ENCODE data around the gene DRD4.

DRD4 gene

DNA sequence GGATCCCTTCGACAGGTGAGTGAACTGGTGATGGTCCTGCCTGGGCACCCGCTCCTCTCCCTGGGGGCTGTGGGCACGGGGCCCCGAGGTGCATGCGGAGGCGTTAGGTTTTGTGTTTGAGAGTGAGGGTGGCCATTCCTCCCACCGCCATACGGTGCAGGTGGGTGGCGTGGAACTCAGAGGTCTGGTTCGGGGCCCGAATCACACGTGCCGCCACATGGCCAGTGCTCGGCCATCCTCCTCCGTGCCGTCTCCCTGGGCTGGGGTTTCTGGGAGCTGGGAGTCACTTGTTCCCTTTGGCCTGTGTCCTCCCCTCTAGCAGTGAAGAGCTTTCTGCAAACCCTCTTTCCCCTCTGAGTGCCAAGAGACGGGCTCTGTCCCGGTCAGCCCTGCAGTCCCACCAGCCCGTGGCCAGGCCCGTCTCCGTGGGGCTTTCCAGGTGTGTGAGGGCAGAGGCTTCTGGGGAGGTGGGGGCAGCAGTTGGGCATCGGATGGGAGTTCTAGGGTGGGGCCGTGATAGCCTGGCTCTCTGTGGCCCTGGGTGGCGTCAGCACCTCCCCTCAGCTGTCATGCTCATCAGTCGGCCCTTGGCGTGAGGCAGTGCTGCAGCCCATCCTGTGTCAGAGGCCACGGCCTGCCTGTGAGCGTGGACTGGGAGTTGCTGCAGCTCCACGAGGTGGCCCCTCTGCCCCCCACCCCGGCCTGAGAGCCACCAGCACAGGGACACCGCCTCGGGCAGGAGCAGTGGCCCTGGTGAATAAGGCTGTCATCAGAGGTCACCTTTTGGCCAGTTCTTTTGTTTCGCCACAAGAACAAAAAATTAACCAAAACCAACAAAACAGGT lies 31.6 kb upstream of the DRD4 start:
- H3K27me3 Mint-ChIP-seq (ENCODE audit: low read depth): no peaks in the 10 kb centered on the region
- peak overlapping the region; percentile 26 for H3K27ac Mint-ChIP-seq
- peaks cover 26% of the 10 kb centered on the region for H3K36me3 Mint-ChIP-seq (ENCODE audit: low read depth)
- no peaks in the 10 kb centered on the region for H3K4me1 Mint-ChIP-seq (ENCODE audit: low read depth)
- no peaks in the 10 kb centered on the region for H3K9me3 Mint-ChIP-seq
- H3K4me3 Mint-ChIP-seq: no peak overlapping the region

GRCh38 chr11:606245-606644 lies 30.8 kb upstream of the DRD4 start:
- H3K4me1 Mint-ChIP-seq (ENCODE audit: low read depth): peaks cover 2% of the 10 kb centered on the region
- H3K27ac Mint-ChIP-seq: no peak overlapping the region
- no peaks in the 10 kb centered on the region for H3K27me3 Mint-ChIP-seq (ENCODE audit: low read depth)
- peaks cover 30% of the 10 kb centered on the region for H3K36me3 Mint-ChIP-seq (ENCODE audit: low read depth)
- no peaks in the 10 kb centered on the region for H3K9me3 Mint-ChIP-seq
- H3K4me3 Mint-ChIP-seq: no peak overlapping the region

DNA sequence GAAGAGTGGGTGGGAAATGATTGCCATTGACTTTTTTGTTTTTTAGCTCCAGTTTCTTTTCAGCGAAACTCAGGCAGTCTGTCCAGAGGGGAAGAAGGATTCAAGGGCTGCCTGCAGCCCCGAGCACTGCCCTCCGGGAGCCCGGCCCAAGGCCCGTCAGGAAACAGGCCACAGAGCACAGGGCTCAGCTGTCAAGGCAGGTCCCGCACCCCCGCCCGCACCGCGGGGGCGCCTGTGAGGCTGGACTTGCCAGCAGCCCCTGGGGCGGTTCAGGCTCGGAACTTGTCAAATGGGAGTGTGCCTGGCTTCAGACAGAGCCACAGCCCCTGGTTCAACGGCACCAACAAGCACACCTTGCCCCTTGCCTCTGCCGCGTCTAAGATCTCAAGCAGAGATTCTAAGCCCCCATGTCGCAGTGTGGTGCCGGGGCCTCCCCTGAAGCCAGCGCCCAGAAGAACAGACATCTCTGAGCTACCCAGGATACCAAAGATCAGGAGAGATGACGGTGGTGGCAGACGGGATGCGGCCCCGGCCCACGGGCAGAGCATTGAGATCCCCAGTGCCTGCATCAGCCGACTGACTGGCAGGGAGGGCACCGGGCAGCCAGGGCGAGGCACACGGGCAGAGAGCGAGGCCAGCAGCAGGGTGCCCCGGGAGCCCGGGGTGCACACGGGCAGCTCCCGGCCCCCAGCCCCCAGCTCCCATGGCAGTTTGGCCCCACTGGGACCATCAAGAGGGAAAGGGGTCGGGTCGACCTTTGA lies 29.9 kb upstream of the DRD4 start:
- no peak overlapping the region for H3K27ac Mint-ChIP-seq

DNA sequence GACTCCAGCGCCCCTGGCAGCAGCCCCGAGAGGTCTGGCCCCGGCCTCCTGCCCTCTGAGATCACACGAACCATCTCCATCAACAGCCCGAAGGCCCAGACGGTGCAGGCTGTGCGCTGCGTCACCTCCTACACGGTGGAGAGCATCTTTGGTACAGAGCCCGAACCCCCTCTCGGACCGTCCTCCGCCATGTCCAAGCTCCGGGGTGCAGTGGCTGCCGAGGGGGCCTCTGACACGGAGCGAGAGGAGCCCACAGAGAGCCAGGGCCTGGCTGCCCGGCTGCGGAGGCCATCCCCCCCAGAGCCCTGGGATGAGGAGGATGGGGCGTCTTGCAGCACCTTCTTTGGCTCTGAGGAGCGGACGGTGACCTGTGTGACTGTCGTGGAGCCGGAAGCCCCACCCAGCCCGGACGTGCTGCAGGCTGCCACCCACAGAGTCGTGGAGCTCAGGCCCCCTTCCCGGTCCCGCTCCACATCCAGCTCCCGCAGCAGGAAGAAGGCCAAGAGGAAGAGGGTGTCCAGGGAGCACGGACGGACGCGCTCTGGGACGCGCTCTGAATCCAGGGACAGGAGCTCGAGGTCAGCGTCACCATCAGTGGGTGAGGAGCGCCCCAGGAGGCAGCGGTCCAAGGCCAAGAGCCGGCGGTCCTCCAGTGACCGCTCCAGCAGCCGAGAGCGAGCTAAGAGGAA lies 29.0 kb upstream of the DRD4 start:
- no peaks in the 10 kb centered on the region for H3K27me3 Mint-ChIP-seq (ENCODE audit: low read depth)
- H3K4me3 Mint-ChIP-seq: no peak overlapping the region
- H3K36me3 Mint-ChIP-seq (ENCODE audit: low read depth): peaks cover 32% of the 10 kb centered on the region
- H3K9me3 Mint-ChIP-seq: no peaks in the 10 kb centered on the region
- no peak overlapping the region for H3K27ac Mint-ChIP-seq
- H3K4me1 Mint-ChIP-seq (ENCODE audit: low read depth): peaks cover 4% of the 10 kb centered on the region

More for the DNA sequence above, 29.9 kb upstream of the DRD4 start:
- Mint-ChIP-seq H3K4me3 (no peak overlapping the region), H3K4me1 (ENCODE audit: low read depth) (peaks cover 4% of the 10 kb centered on the region), H3K9me3 (no peaks in the 10 kb centered on the region), H3K36me3 (ENCODE audit: low read depth) (peaks cover 28% of the 10 kb centered on the region), H3K27me3 (ENCODE audit: low read depth) (no peaks in the 10 kb centered on the region)

GRCh38 chr11:608791-609251 lies 28.2 kb upstream of the DRD4 start:
- H3K27ac Mint-ChIP-seq: no peak overlapping the region
- H3K4me1 Mint-ChIP-seq (ENCODE audit: low read depth): peaks cover 4% of the 10 kb centered on the region
- peaks cover 34% of the 10 kb centered on the region for H3K36me3 Mint-ChIP-seq (ENCODE audit: low read depth)
- no peak overlapping the region for H3K4me3 Mint-ChIP-seq
- H3K27me3 Mint-ChIP-seq (ENCODE audit: low read depth): no peaks in the 10 kb centered on the region
- no peaks in the 10 kb centered on the region for H3K9me3 Mint-ChIP-seq

DNA sequence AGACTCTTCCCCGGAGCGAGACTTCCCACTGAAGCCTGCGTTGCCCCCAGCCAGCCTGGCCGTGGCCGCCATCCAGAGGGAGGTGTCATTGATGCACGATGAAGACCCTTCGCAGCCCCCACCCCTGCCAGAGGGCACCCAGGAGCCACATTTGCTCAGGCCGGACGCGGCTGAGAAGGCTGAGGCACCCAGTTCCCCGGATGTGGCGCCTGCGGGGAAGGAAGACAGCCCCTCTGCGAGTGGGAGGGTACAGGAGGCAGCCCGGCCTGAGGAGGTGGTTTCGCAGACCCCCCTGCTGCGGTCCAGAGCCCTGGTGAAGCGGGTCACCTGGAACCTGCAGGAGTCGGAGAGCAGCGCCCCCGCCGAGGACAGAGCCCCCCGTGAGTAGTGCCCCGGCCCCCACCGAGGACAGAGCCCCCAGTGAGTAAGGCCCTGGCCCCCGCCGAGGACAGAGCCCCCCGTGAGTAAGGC lies 27.7 kb upstream of the DRD4 start:
- H3K27ac Mint-ChIP-seq: no peak overlapping the region
- H3K4me3 Mint-ChIP-seq: no peak overlapping the region
- no peaks in the 10 kb centered on the region for H3K27me3 Mint-ChIP-seq (ENCODE audit: low read depth)
- peaks cover 33% of the 10 kb centered on the region for H3K36me3 Mint-ChIP-seq (ENCODE audit: low read depth)
- H3K9me3 Mint-ChIP-seq: no peaks in the 10 kb centered on the region
- peaks cover 7% of the 10 kb centered on the region for H3K4me1 Mint-ChIP-seq (ENCODE audit: low read depth)

DNA sequence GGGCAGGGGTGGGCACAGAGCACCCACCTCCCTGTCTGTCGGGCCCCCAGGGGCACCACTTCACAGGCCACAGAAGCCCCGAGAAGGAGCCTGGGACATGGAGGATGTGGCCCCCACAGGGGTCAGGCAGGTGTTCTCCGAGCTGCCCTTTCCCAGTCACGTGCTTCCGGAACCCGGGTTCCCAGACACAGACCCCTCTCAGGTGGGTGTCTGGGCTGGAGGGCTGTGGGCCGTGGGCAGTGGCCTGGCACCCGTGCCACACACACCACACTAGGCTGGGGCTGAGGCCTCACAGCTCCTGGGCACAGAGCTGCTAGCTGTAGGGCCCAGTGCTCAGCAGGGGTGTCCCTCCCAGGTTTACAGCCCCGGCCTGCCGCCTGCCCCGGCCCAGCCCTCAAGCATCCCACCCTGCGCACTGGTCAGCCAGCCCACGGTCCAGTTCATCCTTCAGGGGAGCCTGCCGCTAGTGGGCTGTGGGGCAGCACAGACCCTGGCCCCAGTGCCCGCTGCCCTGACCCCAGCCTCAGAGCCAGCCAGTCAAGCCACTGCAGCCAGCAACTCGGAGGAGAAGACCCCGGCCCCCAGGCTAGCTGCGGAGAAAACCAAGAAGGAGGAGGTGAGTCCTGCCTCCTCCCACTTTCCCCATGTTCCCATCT lies 26.8 kb upstream of the DRD4 start:
- Mint-ChIP-seq H3K4me1 (ENCODE audit: low read depth) (peaks cover 11% of the 10 kb centered on the region), H3K27ac (no peak overlapping the region), H3K27me3 (ENCODE audit: low read depth) (no peaks in the 10 kb centered on the region), H3K9me3 (no peaks in the 10 kb centered on the region), H3K4me3 (no peak overlapping the region), H3K36me3 (ENCODE audit: low read depth) (peaks cover 33% of the 10 kb centered on the region)

- Mint-ChIP-seq H3K4me1 (ENCODE audit: low read depth) (peaks cover 13% of the 10 kb centered on the region), H3K9me3 (no peaks in the 10 kb centered on the region), H3K27ac (no peak overlapping the region), H3K4me3 (no peak overlapping the region), H3K27me3 (ENCODE audit: low read depth) (no peaks in the 10 kb centered on the region), H3K36me3 (ENCODE audit: low read depth) (peaks cover 34% of the 10 kb centered on the region)
Observed at GRCh38 chr11:611001-611996, 25.8 kb upstream of the DRD4 start.

- H3K36me3 Mint-ChIP-seq (ENCODE audit: low read depth): peaks cover 29% of the 10 kb centered on the region
- no peaks in the 10 kb centered on the region for H3K9me3 Mint-ChIP-seq
- peaks cover 13% of the 10 kb centered on the region for H3K4me1 Mint-ChIP-seq (ENCODE audit: low read depth)
- no peaks in the 10 kb centered on the region for H3K27me3 Mint-ChIP-seq (ENCODE audit: low read depth)
- H3K27ac Mint-ChIP-seq: peak overlapping the region; percentile 81
- H3K4me3 Mint-ChIP-seq: peak overlapping the region; percentile 70
Observed at GRCh38 chr11:612201-612960, 24.7 kb upstream of the DRD4 start.

GRCh38 chr11:612961-613300 lies 24.1 kb upstream of the DRD4 start:
- no peak overlapping the region for H3K27ac Mint-ChIP-seq
- peaks cover 13% of the 10 kb centered on the region for H3K4me1 Mint-ChIP-seq (ENCODE audit: low read depth)
- H3K9me3 Mint-ChIP-seq: no peaks in the 10 kb centered on the region
- H3K36me3 Mint-ChIP-seq (ENCODE audit: low read depth): peaks cover 29% of the 10 kb centered on the region
- H3K4me3 Mint-ChIP-seq: no peak overlapping the region
- H3K27me3 Mint-ChIP-seq (ENCODE audit: low read depth): no peaks in the 10 kb centered on the region

DNA sequence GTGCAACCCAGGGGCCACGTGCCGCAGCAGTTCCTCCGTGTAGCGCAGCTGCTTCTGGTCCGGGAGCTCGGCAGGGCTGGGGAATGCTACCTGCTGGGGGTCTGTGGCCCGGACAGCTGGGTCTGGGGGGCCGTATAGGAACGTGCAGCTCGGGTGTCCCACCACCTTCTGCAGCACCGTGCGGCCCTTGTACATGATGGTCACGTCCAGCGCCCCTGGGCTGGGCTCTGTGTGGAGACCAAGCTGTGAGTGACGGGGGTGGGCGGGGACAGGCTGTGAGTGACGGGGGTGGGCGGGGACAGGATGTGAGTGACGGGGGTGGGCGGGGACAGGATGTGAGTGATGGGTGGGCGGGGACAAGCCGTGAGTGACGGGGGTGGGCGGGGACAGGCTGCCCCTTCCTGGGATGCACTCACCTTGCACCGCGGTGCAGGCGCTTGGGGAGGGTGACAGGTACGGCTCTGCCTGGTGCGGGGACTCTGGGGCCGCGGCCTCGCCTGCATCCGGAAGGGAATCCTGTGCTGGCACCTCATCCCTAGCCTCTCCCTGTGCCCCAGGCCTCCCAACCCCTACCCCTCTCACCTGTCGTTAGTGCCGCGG lies 23.6 kb upstream of the DRD4 start:
- H3K4me3 Mint-ChIP-seq: peak overlapping the region; percentile 50

GRCh38 chr11:614021-614622 lies 22.9 kb upstream of the DRD4 start:
- Mint-ChIP-seq H3K36me3 (ENCODE audit: low read depth) (peaks cover 23% of the 10 kb centered on the region), H3K4me1 (ENCODE audit: low read depth) (peaks cover 13% of the 10 kb centered on the region), H3K9me3 (no peaks in the 10 kb centered on the region), H3K27me3 (ENCODE audit: low read depth) (no peaks in the 10 kb centered on the region), H3K4me3 (peak overlapping the region; percentile 77), H3K27ac (peak overlapping the region; percentile 78)

More for the DNA sequence above, 23.6 kb upstream of the DRD4 start:
- Mint-ChIP-seq H3K9me3 (no peaks in the 10 kb centered on the region), H3K27me3 (ENCODE audit: low read depth) (no peaks in the 10 kb centered on the region), H3K4me1 (ENCODE audit: low read depth) (peaks cover 13% of the 10 kb centered on the region), H3K36me3 (ENCODE audit: low read depth) (peaks cover 25% of the 10 kb centered on the region), H3K27ac (peak overlapping the region; percentile 78)

All from T-helper 1 cell treated with Interleukin-12 subunit alpha and Interleukin-12 subunit beta and Interleukin-4 antibody, amounts not matched to agents 30 μg/mL and 1 μg/mL, for 36 hours (primary cell).